Liver (tissue), 9 donors: ENCODE results near the gene PSMC6. TPM values are rescaled to one million over a fixed set of nuclear protein-coding genes. Genes with fewer than 3 reads are reported as not detected.
"Not testable (repeated sequence)": the region's sequence is repeated elsewhere in the genome, so short reads cannot be mapped to it uniquely, and the experiment has no call there.

Source experiments
- DNase-seq: peaks from one replicate; pipeline ENCODE4 v3.0.0-alpha.2; 2017; ENCODE audit warnings: low spot score
- H3K27ac ChIP-seq, 2 donors: one replicate each; pipeline ENCODE4 v1.7.0; 2013; ENCODE audit warnings: inconsistent platforms in 2 of 2, low read length in 2 of 2, control low read depth in 1 of 2, low read depth in 1 of 2, mild to moderate bottlenecking in 1 of 2
- H3K27me3 ChIP-seq, 4 donors: one replicate each; pipeline versions ENCODE4 v1.6.1 to v1.7.0; 2013; ENCODE audit warnings: low read length in 3 of 4, inconsistent platforms in 1 of 4, mild to moderate bottlenecking in 1 of 4, moderate library complexity in 1 of 4; ENCODE audit not compliant: control insufficient read depth in 4 of 4, insufficient read depth in 4 of 4
- H3K36me3 ChIP-seq, 4 donors: one replicate each; pipeline versions ENCODE4 v1.6.1 to v1.7.0; 2013; ENCODE audit warnings: low read length in 3 of 4, mild to moderate bottlenecking in 3 of 4, low read depth in 1 of 4, moderate library complexity in 1 of 4; ENCODE audit not compliant: control insufficient read depth in 4 of 4, insufficient read depth in 3 of 4
- H3K4me1 ChIP-seq, 4 donors: one replicate each; pipeline versions ENCODE4 v1.6.1 to v1.7.0; 2013; ENCODE audit warnings: low read length in 3 of 4, mild to moderate bottlenecking in 3 of 4, moderate library complexity in 1 of 4; ENCODE audit not compliant: control insufficient read depth in 4 of 4, insufficient read depth in 4 of 4
- H3K4me3 ChIP-seq, 3 donors: one replicate each; pipeline versions ENCODE4 v1.6.1 to v1.7.0; 2013; ENCODE audit warnings: low read length in 3 of 3, control low read depth in 1 of 3, low read depth in 1 of 3, mild to moderate bottlenecking in 1 of 3
- H3K9ac ChIP-seq, 2 donors: one replicate each; pipeline ENCODE4 v1.7.0; 2013; ENCODE audit warnings: low read length in 2 of 2, mild to moderate bottlenecking in 2 of 2, moderate library complexity in 2 of 2, control low read depth in 1 of 2, low read depth in 1 of 2
- H3K9me3 ChIP-seq, 4 donors: one replicate each; pipeline versions ENCODE4 v1.6.1 to v1.7.0; 2013; ENCODE audit warnings: low read length in 3 of 4; ENCODE audit not compliant: control insufficient read depth in 4 of 4
- ATF3 ChIP-seq: IDR thresholded peaks from 2 replicates; pipeline ENCODE4 v1.6.1; 2016; ENCODE audit warnings: antibody characterized with exemption
- EGR1 ChIP-seq, 2 donors: IDR thresholded peaks; 2 replicates each; pipeline ENCODE4 v1.6.1; 2016 to 2018; ENCODE audit warnings: antibody characterized with exemption in 2 of 2, low read depth in 2 of 2
- FOXA2 ChIP-seq: IDR thresholded peaks from 2 replicates; pipeline ENCODE4 v1.6.1; 2016; ENCODE audit warnings: antibody characterized with exemption
- HNF4A ChIP-seq, 2 donors: conservative IDR thresholded peaks; 2 replicates each; pipeline ENCODE4 v1.6.1; 2016; ENCODE audit warnings: antibody characterized with exemption in 2 of 2, mild to moderate bottlenecking in 2 of 2
- HNF4G ChIP-seq: IDR thresholded peaks from 2 replicates; pipeline ENCODE4 v1.6.1; 2016; ENCODE audit warnings: antibody characterized with exemption
- MAX ChIP-seq: IDR thresholded peaks from 2 replicates; pipeline ENCODE4 v1.6.1; 2016; ENCODE audit warnings: antibody characterized with exemption
- NR2F2 ChIP-seq: IDR thresholded peaks from 2 replicates; pipeline ENCODE4 v1.6.1; 2016; ENCODE audit warnings: antibody characterized with exemption
- RAD21 ChIP-seq, 2 donors: IDR thresholded peaks; 2 replicates each; pipeline ENCODE4 v1.6.1; 2016; ENCODE audit warnings: antibody characterized with exemption in 2 of 2, mild to moderate bottlenecking in 2 of 2
- REST ChIP-seq: IDR thresholded peaks from 2 replicates; pipeline ENCODE4 v1.6.1; 2016; ENCODE audit warnings: antibody characterized with exemption, mild to moderate bottlenecking
- RXRA ChIP-seq, 2 donors: IDR thresholded peaks; 2 replicates each; pipeline ENCODE4 v1.6.1; 2017 to 2018; ENCODE audit warnings: antibody characterized with exemption in 2 of 2, mild to moderate bottlenecking in 1 of 2
- SP1 ChIP-seq: IDR thresholded peaks from 2 replicates; pipeline ENCODE4 v1.6.1; 2018; ENCODE audit warnings: antibody characterized with exemption, mild to moderate bottlenecking
- TAF1 ChIP-seq: conservative IDR thresholded peaks from 2 replicates; pipeline ENCODE4 v1.6.1; 2016; ENCODE audit warnings: antibody characterized with exemption, mild to moderate bottlenecking
- YY1 ChIP-seq: IDR thresholded peaks from 2 replicates; pipeline ENCODE4 v1.6.1; 2016; ENCODE audit warnings: antibody characterized with exemption, mild to moderate bottlenecking
- ZBTB33 ChIP-seq: IDR thresholded peaks from 2 replicates; pipeline ENCODE4 v1.6.1; 2016; ENCODE audit warnings: antibody characterized with exemption
- WGBS: extraction: QIAGEN DNeasy Blood & Tissue Kit; methylation state at CpG from one replicate; pipeline ENCODE4 v1.1.7; 2013; 5-methylcytosine and 5-hydroxymethylcytosine counted together
- polyA plus RNA-seq, 2 donors: library from polyadenylated mRNA; stranded (reverse) in 1 of 2; unstranded in 1 of 2; fragments of 200-250 nt in 1 of 2; fragments of >200 nt in 1 of 2; fragmentation: Nextera tagmentation in 1 of 2; extraction: Ambion mirVana in 1 of 2; gene quantifications; one replicate each; pipeline versions ENCODE4 v1.2.1 to v1.2.3, GENCODE V29; 2013 to 2015
- total RNA-seq, 2 donors: library from RNA; depleted of rRNA; stranded (reverse); fragments of >200 nt; gene quantifications; one replicate each; pipeline ENCODE4 v1.2.3, GENCODE V29; 2014
- donor health status: healthy.
- donor health status: healthy.
- donor health status: healthy.
- donor health status: healthy.
- donor health status: healthy.

PSMC6 gene
- total and polyA plus RNA-seq, 4 donors = 43.2 to 98.9 (median 69.3) TPM

- no peak for TF ChIP-seq MAX
- TF ChIP-seq EGR1 (IDR thresholded peaks at IDR 0.05; ENCODE audit: low read depth in 2 of 2) = no peak
- no peak for TF ChIP-seq FOXA2
These were observed 52.1 kb downstream of the PSMC6 start (continued) for GRCh38 chr14:52759145-52759544.

GRCh38 chr14:52762923-52763322 is 55.9 kb downstream of the PSMC6 start:
- not testable (repeated sequence) for H3K4me1 ChIP-seq, H3K27ac ChIP-seq, H3K9me3 ChIP-seq, H3K27me3 ChIP-seq, H3K4me3 ChIP-seq, H3K9ac ChIP-seq, DNase-seq
- WGBS = 95% methylated on average over 4 of the region's 4 CpGs
- peaks cover 0 to 42% (median 25%) of the 10 kb centered on the region in 4 donors for H3K36me3 ChIP-seq

- 94% methylated on average over 3 of the region's 3 CpGs for WGBS
- peaks cover 2 to 57% (median 28%) of the 10 kb centered on the region in 4 donors for H3K36me3 ChIP-seq
These were observed 60.2 kb downstream of the PSMC6 start for GRCh38 chr14:52767058-52767833.

More at GRCh38 chr14:52767058-52767833, 60.2 kb downstream of the PSMC6 start:
- H3K9me3 ChIP-seq = no peaks in the 10 kb centered on the region
- H3K27me3 ChIP-seq = no peaks in the 10 kb centered on the region
- no peak overlapping the region for H3K9ac ChIP-seq
- TF ChIP-seq ATF3 (no peak), RAD21 (IDR thresholded peaks at IDR 0.05) (no peak), YY1 (no peak), RXRA (IDR thresholded peaks at IDR 0.05) (no peak), SP1 (no peak), ZBTB33 (no peak), HNF4A (conservative IDR thresholded peaks at IDR 0.05) (no peak), FOXA2 (no peak), MAX (no peak), HNF4G (no peak), REST (no peak), TAF1 (no peak), NR2F2 (no peak)
- no peak for DNase-seq
- H3K27ac ChIP-seq = no peak overlapping the region
- H3K4me1 ChIP-seq = peaks cover 0 to 4% (median 0%) of the 10 kb centered on the region in 4 donors
- H3K4me3 ChIP-seq = no peak overlapping the region
